Stimulated activated CD4-positive, alpha-beta T cell treated with anti-CD3 and anti-CD28 coated beads, Interleukin-15, amount 100 ng/mL, for 1 hour (primary cell): Measurements from ENCODE around the gene NRG3.

ENCODE experiments used
- DNase-seq, 2 donors: peaks; one replicate each; pipeline ENCODE4 v3.0.0-alpha.2; 2020; ENCODE audit warnings: low read depth in 1 of 2, low spot score in 1 of 2

NRG3 gene

GRCh38 chr10:81874875-81875466 lies at the start of gene NRG3:
TSS of gene NRG3 (plus strand) at chr10:81875194.
- DNase-seq: no peak

- no peak for DNase-seq
Observed at GRCh38 chr10:81828251-81828650, 46.7 kb upstream of the NRG3 start.

GRCh38 chr10:81831060-81831459 lies 43.9 kb upstream of the NRG3 start:
- no peak for DNase-seq

- no peak for DNase-seq
Observed at GRCh38 chr10:81838950-81839349, 36.0 kb upstream of the NRG3 start.

- no peak for DNase-seq
Observed at GRCh38 chr10:81843042-81843441, 32.0 kb upstream of the NRG3 start.

GRCh38 chr10:81847675-81848074 lies 27.3 kb upstream of the NRG3 start:
- DNase-seq: no peak

- no peak for DNase-seq
Observed at GRCh38 chr10:81848514-81848913, 26.5 kb upstream of the NRG3 start.

- no peak for DNase-seq
Observed at GRCh38 chr10:81848931-81849330, 26.1 kb upstream of the NRG3 start.

- no peak for DNase-seq
Observed at GRCh38 chr10:81862596-81862995, 12.4 kb upstream of the NRG3 start.

- DNase-seq: no peak
Observed at GRCh38 chr10:81863771-81864170, 11.2 kb upstream of the NRG3 start.

GRCh38 chr10:81865581-81865980 lies 9.4 kb upstream of the NRG3 start:
- DNase-seq: no peak

GRCh38 chr10:81866753-81867152 lies 8.2 kb upstream of the NRG3 start:
- no peak for DNase-seq

- no peak for DNase-seq
Observed at GRCh38 chr10:81870472-81870871, 4.5 kb upstream of the NRG3 start.

GRCh38 chr10:81871558-81871957 lies 3.4 kb upstream of the NRG3 start:
- no peak for DNase-seq

- DNase-seq: no peak
Observed at GRCh38 chr10:81872206-81872862, 2.7 kb upstream of the NRG3 start.

GRCh38 chr10:81873231-81873931 lies 1.6 kb upstream of the NRG3 start:
- DNase-seq: no peak

- DNase-seq: no peak
Observed at GRCh38 chr10:81873932-81874816, 820 bp upstream of the NRG3 start.

- DNase-seq: no peak
Observed at GRCh38 chr10:81875467-81876252, 666 bp downstream of the NRG3 start.

- DNase-seq: no peak
Observed at GRCh38 chr10:81876253-81877077, 1.5 kb downstream of the NRG3 start.

GRCh38 chr10:81877596-81877995 lies 2.6 kb downstream of the NRG3 start:
- no peak for DNase-seq
